ENCODE measurements around the gene SLC9A9.
"Not testable (repeated sequence)": the region's sequence is repeated elsewhere in the genome, so short reads cannot be mapped to it uniquely, and the experiment has no call there.

Gene SLC9A9

GRCh38 chr3:143810166-143810952 lies 37.9 kb downstream of the SLC9A9 start:
- no peak for DNase-seq (ENCODE audit: low read depth)

DNA sequence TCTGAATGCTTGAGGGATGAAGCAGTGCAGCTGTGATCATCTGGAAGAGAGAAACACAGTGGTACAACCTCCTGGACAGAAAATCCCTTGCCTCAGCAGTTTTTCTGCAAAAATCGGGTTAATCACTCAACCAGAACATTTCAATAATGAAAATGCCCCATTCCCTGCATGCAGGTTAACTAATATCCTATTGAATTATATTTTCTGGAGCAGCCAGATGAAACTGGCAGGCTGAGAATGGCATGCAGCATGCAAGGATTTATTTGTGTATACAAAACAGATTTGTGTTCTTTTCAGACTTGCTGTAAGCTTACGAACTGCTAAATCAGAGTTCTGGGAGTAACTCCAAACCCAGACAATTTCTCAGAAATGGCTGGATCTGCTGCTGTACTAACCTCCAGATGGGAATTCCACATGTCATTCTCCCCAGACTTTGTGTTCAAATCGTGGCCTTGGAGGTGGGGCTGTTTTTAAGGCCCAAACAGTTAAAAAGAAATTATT lies 39.1 kb downstream of the SLC9A9 start:
- DNase-seq (ENCODE audit: low read depth), result no peak

DNA sequence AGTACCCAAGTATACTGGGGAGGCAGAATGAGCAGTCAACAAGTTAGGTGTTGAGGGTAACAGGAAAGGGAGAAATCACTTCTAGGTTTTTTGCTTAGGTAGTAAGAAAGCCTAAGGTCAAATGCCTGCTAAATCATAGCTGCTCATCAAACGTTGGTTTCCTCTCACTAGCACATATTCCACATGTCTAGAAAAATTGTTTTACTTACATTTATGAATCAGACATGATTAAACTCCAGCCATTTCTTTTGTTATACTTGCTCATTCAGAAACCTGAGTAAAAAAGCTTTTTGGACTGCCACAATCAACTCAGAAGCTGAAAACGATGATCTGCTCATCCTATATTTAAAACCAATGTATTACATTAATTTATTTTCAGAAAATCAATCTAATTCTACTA lies 40.2 kb downstream of the SLC9A9 start:
- DNase-seq (ENCODE audit: low read depth), result no peak

GRCh38 chr3:143806038-143806437 lies 42.2 kb downstream of the SLC9A9 start:
- DNase-seq (ENCODE audit: low read depth), result no peak

GRCh38 chr3:143805476-143805875 lies 42.8 kb downstream of the SLC9A9 start:
- not testable (repeated sequence) for DNase-seq (ENCODE audit: low read depth)

GRCh38 chr3:143801046-143801445 lies 47.2 kb downstream of the SLC9A9 start:
- DNase-seq (ENCODE audit: low read depth), result not testable (repeated sequence)

DNA sequence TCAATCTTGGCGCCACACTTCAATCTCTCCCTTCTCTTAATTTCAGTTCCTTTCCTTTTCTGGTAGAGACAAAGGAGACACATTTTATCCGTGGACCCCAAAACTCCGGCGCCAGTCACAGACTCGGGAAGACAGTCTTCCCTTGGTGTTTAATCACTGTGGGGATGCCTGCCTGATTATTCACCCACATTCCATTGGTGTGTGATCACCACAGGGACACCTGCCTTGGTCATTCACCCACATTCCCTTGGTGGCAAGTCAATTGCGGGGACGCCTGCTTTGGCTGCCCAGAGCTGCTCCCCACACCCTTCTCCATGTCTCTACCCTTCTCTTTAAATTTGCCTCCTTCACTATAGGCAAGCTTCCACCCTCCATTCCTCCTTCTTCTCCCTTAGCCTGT lies 50.1 kb downstream of the SLC9A9 start:
- DNase-seq (ENCODE audit: low read depth), result not testable (repeated sequence)

DNA sequence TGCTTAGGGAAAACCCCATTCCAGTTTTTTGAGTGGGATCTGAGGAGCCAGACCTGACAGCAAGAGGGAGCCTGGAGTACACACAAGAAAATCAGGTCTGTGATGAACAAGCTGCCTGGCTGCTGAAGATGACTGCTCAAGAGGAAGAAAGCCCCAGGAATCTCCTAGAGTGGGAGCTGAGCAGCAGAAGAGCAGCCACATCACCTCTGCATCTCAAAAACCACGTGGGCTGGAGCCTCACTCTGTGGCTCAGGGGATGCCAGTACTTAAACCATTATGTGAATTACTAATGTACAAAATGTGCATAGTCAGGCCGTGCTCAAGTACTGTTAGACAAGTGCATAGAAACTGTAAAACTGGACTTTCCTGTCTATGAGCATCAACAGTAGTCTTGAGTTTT lies 52.4 kb downstream of the SLC9A9 start:
- no peak for DNase-seq (ENCODE audit: low read depth)

DNA sequence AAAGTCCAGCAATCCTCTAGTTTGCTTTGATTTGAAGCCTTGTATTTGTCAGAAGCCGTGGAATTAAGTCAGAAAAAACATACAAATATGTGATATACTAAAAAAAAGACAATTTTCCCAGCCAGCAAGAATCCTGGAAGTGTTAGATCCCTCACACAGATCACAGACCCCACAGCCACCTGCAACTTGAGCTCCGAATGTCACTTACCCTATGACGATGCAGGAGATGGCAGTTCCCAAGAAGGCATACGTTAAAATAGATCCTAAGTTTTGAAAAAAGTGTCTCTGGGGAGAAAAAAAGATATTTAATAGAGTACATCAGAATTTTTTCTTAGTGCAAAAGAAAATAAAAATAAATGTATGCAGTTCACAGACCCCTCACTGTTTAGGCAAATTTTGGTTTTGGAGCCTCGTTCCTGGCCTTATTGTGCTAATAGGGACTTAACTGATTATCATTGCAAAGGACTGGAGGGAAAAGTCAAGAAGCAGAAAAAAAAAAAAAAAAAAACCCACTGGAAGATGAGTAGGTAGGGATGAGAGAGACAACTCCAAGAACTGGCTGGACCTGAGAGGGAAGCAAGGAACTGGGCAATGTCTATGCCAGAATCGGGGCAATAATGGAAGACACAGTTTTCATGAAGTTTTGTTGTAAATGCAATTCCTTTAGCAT lies 53.3 kb downstream of the SLC9A9 start:
- no peak for DNase-seq (ENCODE audit: low read depth)

- DNase-seq (ENCODE audit: low read depth), result no peak
Observed at GRCh38 chr3:143793971-143794370, 54.3 kb downstream of the SLC9A9 start.

DNA sequence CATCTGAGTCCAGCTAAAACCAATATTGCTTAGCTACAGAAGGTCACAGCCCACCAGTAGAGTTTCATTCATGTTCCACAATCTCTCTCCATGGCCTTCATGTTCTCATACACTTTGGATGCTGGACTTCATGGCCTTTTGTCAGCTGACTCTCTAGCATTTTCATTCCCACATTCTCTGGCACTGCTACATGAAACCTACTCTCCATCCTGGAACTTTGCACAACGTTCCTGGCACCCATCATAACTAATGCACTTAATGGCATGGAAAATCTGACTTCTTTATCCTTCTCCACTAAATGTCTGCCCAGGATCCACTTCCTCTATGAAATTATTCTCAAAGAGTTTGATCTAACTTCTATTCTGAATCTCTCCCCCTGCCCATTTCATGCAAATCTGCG lies 56.9 kb downstream of the SLC9A9 start:
- DNase-seq (ENCODE audit: low read depth), result no peak

GRCh38 chr3:143786219-143787191 lies 61.8 kb downstream of the SLC9A9 start:
- no peak for DNase-seq (ENCODE audit: low read depth)

DNA sequence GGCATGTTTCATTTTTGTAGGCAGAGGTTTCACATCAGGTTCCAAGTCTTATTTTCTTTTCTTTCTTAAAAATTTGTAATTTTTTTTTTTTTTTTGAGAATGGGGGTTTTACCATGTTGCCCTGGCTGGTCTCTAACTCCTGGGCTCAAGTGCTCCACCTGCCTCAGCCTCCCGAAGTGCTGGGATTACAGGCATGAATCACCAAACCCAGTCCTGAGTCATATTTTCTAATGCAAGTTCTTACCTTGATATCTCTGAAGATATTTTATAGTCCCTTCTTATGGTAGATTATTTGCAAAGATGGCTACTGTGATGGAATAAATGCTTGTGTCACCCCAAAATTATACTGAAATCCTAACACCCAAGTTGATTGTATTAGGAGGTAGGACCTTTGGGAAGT lies 63.8 kb downstream of the SLC9A9 start:
- DNase-seq (ENCODE audit: low read depth), result no peak

DNA sequence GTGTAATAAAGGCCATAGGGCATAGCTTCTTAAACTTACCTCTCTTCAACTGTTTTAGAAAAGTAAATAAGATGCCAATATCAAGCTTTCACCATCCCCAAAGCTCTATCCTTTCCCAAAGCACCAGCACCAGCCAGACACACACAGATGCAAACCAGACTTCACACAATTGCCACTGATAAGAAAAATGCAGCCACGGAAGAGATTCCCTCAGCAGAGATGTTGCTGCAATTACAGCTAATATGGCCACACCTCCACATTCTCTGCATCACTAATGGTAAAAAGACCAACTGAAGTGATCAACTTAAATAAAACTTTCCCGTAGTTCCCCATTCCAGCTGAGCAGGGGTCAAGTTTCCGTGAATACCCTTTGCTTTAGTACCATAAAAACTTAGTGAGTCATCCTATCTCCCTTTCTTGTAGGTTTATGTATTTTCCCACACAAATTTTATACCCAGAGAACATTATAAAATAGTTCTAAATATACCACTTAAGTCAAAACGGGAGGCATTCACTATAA lies 64.4 kb downstream of the SLC9A9 start:
- DNase-seq (ENCODE audit: low read depth), result no peak

GRCh38 chr3:143775459-143775858 lies 72.8 kb downstream of the SLC9A9 start:
- DNase-seq (ENCODE audit: low read depth), result no peak

- no peak for DNase-seq (ENCODE audit: low read depth)
Observed at GRCh38 chr3:143771939-143772338, 76.3 kb downstream of the SLC9A9 start.

DNA sequence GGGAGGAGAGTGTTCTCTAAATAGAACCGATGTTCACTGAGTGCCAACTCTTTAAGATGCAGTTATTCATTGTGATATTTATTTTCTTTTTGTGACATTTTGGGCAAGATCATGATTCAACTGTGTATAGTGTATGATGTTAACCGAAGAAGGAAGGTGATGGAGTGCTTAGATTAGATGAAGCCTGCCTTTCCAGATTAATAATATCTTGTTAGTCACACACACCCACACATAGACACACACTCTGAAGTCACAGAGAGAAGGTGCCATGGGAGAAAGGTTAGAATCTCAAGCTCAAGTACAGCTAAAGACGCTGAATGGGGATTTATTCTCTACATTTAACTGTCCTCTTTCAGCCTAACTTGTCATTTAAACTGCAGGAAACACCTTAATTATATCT lies 77.0 kb downstream of the SLC9A9 start:
- DNase-seq (ENCODE audit: low read depth), result no peak

- DNase-seq (ENCODE audit: low read depth), result no peak
Observed at GRCh38 chr3:143770391-143770790, 77.9 kb downstream of the SLC9A9 start.

DNA sequence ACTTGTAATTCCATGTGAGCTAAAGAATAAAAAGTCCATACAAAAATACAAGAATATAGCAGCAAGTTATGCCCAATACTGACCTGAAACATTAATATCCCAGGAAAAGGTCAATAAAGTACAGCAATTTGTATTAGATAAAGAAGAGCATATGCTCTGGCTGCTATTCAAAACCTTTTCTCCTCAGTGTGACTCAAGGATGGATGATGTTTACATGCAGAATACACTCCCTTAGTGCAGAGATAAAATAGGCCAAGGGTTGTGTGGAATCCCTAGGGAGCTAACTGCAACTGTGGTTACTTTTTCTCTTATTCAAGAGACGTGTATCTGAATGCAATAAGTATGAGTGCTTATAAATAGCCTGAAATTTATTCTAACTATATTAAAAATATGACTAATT lies 78.7 kb downstream of the SLC9A9 start:
- no peak for DNase-seq (ENCODE audit: low read depth)

DNA sequence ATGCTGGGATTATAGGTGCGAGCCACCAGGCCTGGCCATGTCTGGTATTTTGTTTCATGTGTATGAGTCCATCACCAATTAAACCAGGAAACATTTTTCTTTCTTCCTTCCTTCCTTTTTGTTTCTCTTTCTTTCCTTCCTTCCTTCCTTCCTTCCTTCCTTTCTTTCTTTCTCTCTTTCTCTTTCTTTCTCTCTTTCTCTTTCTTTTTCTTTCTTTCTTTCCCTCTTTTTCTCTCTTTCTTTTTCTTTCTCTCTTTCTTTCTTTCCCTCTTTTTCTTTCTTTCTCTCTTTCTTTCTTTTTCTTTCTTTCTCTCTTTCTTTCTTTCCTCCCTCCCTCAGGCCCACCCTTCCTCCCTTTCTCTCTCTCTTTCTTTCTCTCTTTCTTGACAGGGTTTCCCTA lies 83.4 kb downstream of the SLC9A9 start:
- DNase-seq (ENCODE audit: low read depth), result no peak

DNA sequence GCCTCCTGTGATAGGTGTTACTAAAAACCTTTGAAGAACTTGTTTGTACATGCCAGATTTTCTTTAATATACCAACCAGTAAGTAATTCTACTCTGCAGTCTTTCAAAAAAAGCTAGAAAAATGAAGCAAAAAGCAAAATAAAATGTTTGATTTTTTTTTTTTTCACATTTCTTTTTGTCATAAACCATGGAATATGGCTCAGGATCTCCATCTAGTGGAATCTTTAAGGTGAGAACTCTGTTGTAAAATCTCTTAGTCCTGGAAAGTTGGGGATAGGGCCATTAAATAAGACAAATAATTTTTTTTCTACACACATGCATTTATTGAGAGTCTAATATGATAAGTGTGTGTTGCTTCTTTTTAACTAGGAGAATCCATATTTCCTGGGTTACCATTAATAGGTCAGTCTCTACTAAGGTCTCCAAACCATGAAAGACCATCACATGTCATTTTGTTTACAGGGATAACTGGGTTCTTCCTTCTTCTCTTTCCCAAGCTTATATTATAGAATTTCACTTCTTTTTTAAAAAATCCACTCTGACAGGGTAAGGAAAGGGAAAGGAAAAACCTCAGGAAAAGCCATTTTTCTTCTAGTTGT lies 84.6 kb downstream of the SLC9A9 start:
- DNase-seq (ENCODE audit: low read depth), result no peak

GRCh38 chr3:143757691-143758090 lies 90.6 kb downstream of the SLC9A9 start:
- DNase-seq (ENCODE audit: low read depth), result no peak

Measured in activated T-cell treated with anti-CD3 and anti-CD28 coated beads for 24 hours (primary cell).